Measurements from ENCODE around the gene SARS1.

- TF ChIP-seq CTCF (IDR thresholded peaks at IDR 0.05), result no peak
- no peak for TF ChIP-seq POLR2A (IDR thresholded peaks at IDR 0.05)
- TF ChIP-seq POLR2AphosphoS5 (IDR thresholded peaks at IDR 0.05), result no peak
Measured at GRCh38 chr1:109225711-109226445, 12.2 kb downstream of the SARS1 start.

All from prostate gland (tissue), 2 donors.